ENCODE measurements around the gene CSTF3. TPM values are rescaled to one million over a fixed set of nuclear protein-coding genes. Genes with fewer than 3 reads are reported as not detected.
"Not testable (repeated sequence)": the region's sequence is repeated elsewhere in the genome, so short reads cannot be mapped to it uniquely, and the experiment has no call there.

The CSTF3 gene
- total and polyA plus RNA-seq, 9 of the 15 experiments (the other 6 are each of a cell fraction or from before 2014, with no cell fraction given): 37.0 to 111 (median 61.0) TPM

- ATAC-seq; H3K36me3 ChIP-seq (ENCODE audit: control insufficient read depth, insufficient read depth, low read length); H3K27ac ChIP-seq (ENCODE audit: extremely low read depth, low read depth, low read length); DNase-seq (ENCODE audit: extremely low read depth in 1 of 4, low spot score in 3 of 4); H3K9me1 ChIP-seq (ENCODE audit: control insufficient read depth, insufficient read depth, low read length); H3K79me2 ChIP-seq (ENCODE audit: control insufficient read depth, insufficient read depth, low read length); H3K4me3 ChIP-seq; H3K27me3 ChIP-seq (ENCODE audit: control insufficient read depth in 2 of 2, insufficient read depth in 2 of 2, low read length in 2 of 2); CTCF ChIA-PET (ENCODE audit: low intra/inter-chr PET ratio); BruUV-seq (replicated peaks); in situ Hi-C loops (cut with MboI); H3K4me2 ChIP-seq (ENCODE audit: insufficient read depth, low read length); H3K9me3 ChIP-seq (replicated peaks; ENCODE audit: control insufficient read depth, insufficient read depth, low read depth, low read length); FAIRE-seq; H4K20me1 ChIP-seq (replicated peaks; ENCODE audit: control insufficient read depth, insufficient read depth, low read length); H2AFZ ChIP-seq (ENCODE audit: low read depth, low read length); H3K4me1 ChIP-seq (replicated peaks in 1 of 2; ENCODE audit: control insufficient read depth in 2 of 2, insufficient read depth in 2 of 2, low read length in 2 of 2); H3K9ac ChIP-seq (ENCODE audit: insufficient read depth in 1 of 2, low read depth in 2 of 2, low read length in 2 of 2); intact Hi-C loops (cut with micrococcal nuclease): not testable (repeated sequence)
- WGBS (ENCODE audit: insufficient coverage, low coverage, missing lambda C conversion rate): 67% methylated on average over 5 of the region's 5 CpGs
- POLR2A ChIA-PET: interaction anchor here (0.8 to 2.7 kb wide), 3 partner anchors 10 to 90 kb away, joined by 3 to 9 read pairs (median 4); no protein-coding TSS in a partner anchor
Observed at GRCh38 chr11:33176760-33177159, 15.5 kb upstream of the CSTF3 start.

DNA sequence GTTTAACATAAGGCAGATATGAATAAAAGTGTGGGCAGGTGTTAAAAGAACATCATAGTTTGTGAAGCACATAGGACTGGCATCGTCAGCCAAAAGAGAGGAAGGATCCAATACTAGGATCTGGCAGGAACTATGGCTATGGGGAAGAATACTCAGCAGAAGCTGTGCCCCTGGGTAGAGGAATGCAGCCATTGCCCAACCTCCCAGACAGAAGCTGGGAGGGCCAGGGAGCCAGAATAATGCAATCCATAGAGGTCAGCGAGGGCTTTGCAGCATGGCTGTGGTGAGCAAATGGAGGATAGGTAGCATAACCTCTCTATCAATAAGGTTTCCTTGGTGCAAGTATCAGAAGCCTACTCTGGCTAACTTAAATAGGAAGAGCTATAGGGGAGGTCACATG is 11.7 kb upstream of the CSTF3 start:
- intact Hi-C loops (cut with micrococcal nuclease): no loop called here

More for the DNA sequence above, 11.7 kb upstream of the CSTF3 start:
- DNase-seq (ENCODE audit: extremely low read depth in 1 of 4, low spot score in 3 of 4): no peak
- Histone ChIP-seq H3K9me3 (replicated peaks; ENCODE audit: control insufficient read depth, insufficient read depth, low read depth, low read length) (no peaks in the 10 kb centered on the region), H3K4me1 (replicated peaks in 1 of 2; ENCODE audit: control insufficient read depth in 2 of 2, insufficient read depth in 2 of 2, low read length in 2 of 2) (peaks cover 0 to 6% of the 10 kb centered on the region in 2 experiments; a peak in 3 of 5 replicates), H3K9me1 (ENCODE audit: control insufficient read depth, insufficient read depth, low read length) (peaks cover under 1% of the 10 kb centered on the region), H4K20me1 (replicated peaks; ENCODE audit: control insufficient read depth, insufficient read depth, low read length) (no peaks in the 10 kb centered on the region), H3K79me2 (ENCODE audit: control insufficient read depth, insufficient read depth, low read length) (no peaks in the 10 kb centered on the region), H3K27me3 (ENCODE audit: control insufficient read depth in 2 of 2, insufficient read depth in 2 of 2, low read length in 2 of 2) (no peaks in the 10 kb centered on the region), H3K4me3 (no peak overlapping the region), H2AFZ (ENCODE audit: low read depth, low read length) (no peak overlapping the region), H3K4me2 (ENCODE audit: insufficient read depth, low read length) (no peak overlapping the region), H3K36me3 (ENCODE audit: control insufficient read depth, insufficient read depth, low read length) (no peaks in the 10 kb centered on the region), H3K27ac (ENCODE audit: extremely low read depth, low read depth, low read length) (no peak overlapping the region), H3K9ac (ENCODE audit: insufficient read depth in 1 of 2, low read depth in 2 of 2, low read length in 2 of 2) (no peak overlapping the region)
- 21% methylated on average over 2 of the region's 2 CpGs for WGBS (ENCODE audit: insufficient coverage, low coverage, missing lambda C conversion rate)
- 0 out of 2 replicates have a peak, but pooled peaks have one; percentile 14 for TF ChIP-seq CEBPB (tag; IDR thresholded peaks at IDR 0.05)
- no peak for TF ChIP-seq ZBTB40 (IDR thresholded peaks at IDR 0.05)
- no peak for TF ChIP-seq ZBTB40 (CRISPR knock-in tag; IDR thresholded peaks at IDR 0.05)
- no peak for TF ChIP-seq FOSL1 (tag; conservative IDR thresholded peaks at IDR 0.05)
- ChIA-PET CTCF (ENCODE audit: low intra/inter-chr PET ratio) (no interaction called here), POLR2A (interaction anchor here (0.6 to 1.3 kb wide), 2 partner anchors 11 to 133 kb away, joined by 4 to 5 read pairs; partner anchors contain the start of gene CSTF3)
- in situ Hi-C loops (cut with MboI): no loop called here
- peak; percentile 44 for FAIRE-seq
- BruUV-seq (replicated peaks): no TSS peak
- ATAC-seq: peak; percentile 35; the same call in 1 of the 3 replicates
